ENCODE measurements around the gene STIM1.

The STIM1 gene

DNA sequence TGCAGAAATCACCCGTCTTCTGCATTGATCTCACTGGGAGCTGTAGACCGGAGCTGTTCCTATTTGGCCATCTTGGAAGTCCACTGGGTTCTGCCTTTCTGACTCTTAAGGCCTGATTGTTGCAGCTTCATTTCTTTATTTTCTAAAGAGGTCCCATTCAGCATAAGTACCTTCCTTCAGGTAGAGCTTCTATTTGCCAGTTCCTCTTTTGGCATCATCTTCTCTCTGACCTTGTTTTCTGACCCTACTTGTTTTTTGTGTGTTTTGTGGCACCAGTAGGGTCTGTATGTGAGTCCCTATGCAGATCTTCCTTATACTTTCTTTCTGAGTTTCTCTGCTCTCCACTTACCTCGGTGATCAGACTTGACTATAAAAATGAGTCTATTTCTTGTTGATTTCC, 161.7 kb downstream of the STIM1 start:
- TF ChIP-seq CTCF (IDR thresholded peaks at IDR 0.05; ENCODE audit: insufficient read depth, low read length, poor library complexity, severe bottlenecking) = no peak
- H3K4me3 ChIP-seq (replicated peaks; ENCODE audit: low read depth, low read length) = no peak overlapping the region
- H3K36me3 ChIP-seq (ENCODE audit: control insufficient read depth, insufficient read depth, low read length) = no peaks in the 10 kb centered on the region
- DNase-seq (ENCODE audit: extremely low read depth, insufficient read length) = no peak
- no peaks in the 10 kb centered on the region for H3K27me3 ChIP-seq (replicated peaks; ENCODE audit: control insufficient read depth, insufficient read depth, low read length)

- H3K36me3 ChIP-seq (ENCODE audit: control insufficient read depth, insufficient read depth, low read length) = no peaks in the 10 kb centered on the region
- H3K4me3 ChIP-seq (replicated peaks; ENCODE audit: low read depth, low read length) = no peak overlapping the region
- no peak for TF ChIP-seq CTCF (IDR thresholded peaks at IDR 0.05; ENCODE audit: insufficient read depth, low read length, poor library complexity, severe bottlenecking)
- DNase-seq (ENCODE audit: extremely low read depth, insufficient read length) = no peak
- no peaks in the 10 kb centered on the region for H3K27me3 ChIP-seq (replicated peaks; ENCODE audit: control insufficient read depth, insufficient read depth, low read length)
These were observed 163.2 kb downstream of the STIM1 start for GRCh38 chr11:4018641-4019040.

DNA sequence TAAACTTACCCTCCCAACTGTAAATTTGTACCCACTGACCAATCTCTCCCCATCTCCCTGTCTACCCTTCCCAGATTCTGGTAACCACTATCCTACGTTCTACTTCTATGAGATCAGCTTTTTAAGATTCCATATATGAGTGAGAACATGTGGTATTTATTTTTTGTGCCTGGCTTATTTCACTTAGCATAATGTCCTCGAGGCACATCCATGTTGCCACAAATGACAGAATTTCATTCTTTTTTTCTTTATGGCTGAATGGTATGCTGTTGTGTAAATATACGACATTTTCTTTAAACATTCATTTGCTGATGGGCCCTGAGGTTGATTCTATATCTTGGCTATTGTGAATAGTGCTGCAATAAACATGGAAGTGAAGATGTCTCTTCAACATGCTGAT, 164.4 kb downstream of the STIM1 start:
- Histone ChIP-seq H3K4me3 (replicated peaks; ENCODE audit: low read depth, low read length) (no peak overlapping the region), H3K36me3 (ENCODE audit: control insufficient read depth, insufficient read depth, low read length) (no peaks in the 10 kb centered on the region)
- no peak for DNase-seq (ENCODE audit: extremely low read depth, insufficient read length)

GRCh38 chr11:4022669-4023068, 167.2 kb downstream of the STIM1 start:
- no peaks in the 10 kb centered on the region for H3K36me3 ChIP-seq (ENCODE audit: control insufficient read depth, insufficient read depth, low read length)
- DNase-seq (ENCODE audit: extremely low read depth, insufficient read length) = no peak
- H3K27me3 ChIP-seq (replicated peaks; ENCODE audit: control insufficient read depth, insufficient read depth, low read length) = no peaks in the 10 kb centered on the region
- TF ChIP-seq CTCF (IDR thresholded peaks at IDR 0.05; ENCODE audit: insufficient read depth, low read length, poor library complexity, severe bottlenecking) = no peak
- H3K4me3 ChIP-seq (replicated peaks; ENCODE audit: low read depth, low read length) = no peak overlapping the region

More for the DNA sequence above, 164.4 kb downstream of the STIM1 start:
- H3K27me3 ChIP-seq (replicated peaks; ENCODE audit: control insufficient read depth, insufficient read depth, low read length) = no peaks in the 10 kb centered on the region
- no peak for TF ChIP-seq CTCF (IDR thresholded peaks at IDR 0.05; ENCODE audit: insufficient read depth, low read length, poor library complexity, severe bottlenecking)

DNA sequence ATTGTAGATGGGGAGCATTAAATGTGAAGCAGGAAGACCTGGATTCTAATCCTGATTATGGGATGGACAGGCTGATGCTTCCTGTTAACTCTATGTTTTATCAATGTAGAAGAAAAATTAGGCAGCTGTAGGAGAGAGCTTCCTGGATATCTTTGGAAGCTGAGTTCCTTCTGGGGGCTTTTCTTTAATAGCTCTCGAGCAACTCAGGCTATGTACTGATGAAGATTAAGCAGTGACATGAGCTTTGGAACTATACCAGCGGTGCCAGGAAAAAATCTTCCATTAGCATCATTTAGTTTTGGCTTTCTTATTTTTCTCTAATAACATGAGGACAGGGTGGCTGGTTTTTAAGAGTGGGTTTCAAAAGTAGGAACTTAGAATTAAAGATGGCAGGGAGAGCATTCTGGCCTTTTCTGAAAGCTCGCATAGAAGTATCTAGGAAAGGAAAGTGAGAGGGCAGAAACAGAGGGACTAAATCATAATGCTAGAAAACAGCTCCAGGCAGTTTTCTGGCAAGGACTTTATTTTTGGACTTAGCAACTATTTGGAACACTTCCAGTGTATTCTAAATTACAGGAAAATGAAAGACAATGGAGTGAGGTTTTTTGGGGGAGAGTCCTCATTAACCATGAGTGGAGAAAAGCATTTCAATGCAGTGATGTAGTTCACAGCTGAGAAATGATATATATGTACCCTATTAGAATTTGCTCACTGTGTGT, 169.9 kb downstream of the STIM1 start:
- no peak for DNase-seq (ENCODE audit: extremely low read depth, insufficient read length)
- no peak overlapping the region for H3K4me3 ChIP-seq (replicated peaks; ENCODE audit: low read depth, low read length)
- H3K27me3 ChIP-seq (replicated peaks; ENCODE audit: control insufficient read depth, insufficient read depth, low read length) = no peaks in the 10 kb centered on the region
- TF ChIP-seq CTCF (IDR thresholded peaks at IDR 0.05; ENCODE audit: insufficient read depth, low read length, poor library complexity, severe bottlenecking) = no peak
- no peaks in the 10 kb centered on the region; the same call in 1 of the 2 replicates for H3K36me3 ChIP-seq (ENCODE audit: control insufficient read depth, insufficient read depth, low read length)

DNA sequence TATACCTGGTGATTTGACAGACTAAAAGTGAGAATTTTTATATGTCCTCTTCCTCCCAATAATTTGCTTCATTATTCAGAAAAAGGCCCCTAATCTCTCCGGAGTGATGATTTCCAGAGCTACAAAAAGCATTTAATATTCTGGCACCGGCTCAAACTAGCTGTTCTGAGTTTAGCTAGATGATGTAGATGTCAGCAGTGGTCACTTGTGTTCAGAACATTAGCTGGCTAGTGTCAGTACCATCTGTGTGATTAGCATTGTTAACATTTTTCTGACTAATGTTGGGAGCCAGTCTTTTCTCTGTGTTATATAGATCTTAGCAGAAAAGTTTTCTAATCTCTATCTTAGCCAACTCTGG, 170.5 kb downstream of the STIM1 start:
- Histone ChIP-seq H3K36me3 (ENCODE audit: control insufficient read depth, insufficient read depth, low read length) (no peaks in the 10 kb centered on the region; the same call in 1 of the 2 replicates), H3K4me3 (replicated peaks; ENCODE audit: low read depth, low read length) (no peak overlapping the region), H3K27me3 (replicated peaks; ENCODE audit: control insufficient read depth, insufficient read depth, low read length) (no peaks in the 10 kb centered on the region)
- TF ChIP-seq CTCF (IDR thresholded peaks at IDR 0.05; ENCODE audit: insufficient read depth, low read length, poor library complexity, severe bottlenecking) = no peak
- no peak for DNase-seq (ENCODE audit: extremely low read depth, insufficient read length)

All from GM06990 (cell line).